ENCODE data around the gene LIPA. TPM values are rescaled to one million over a fixed set of nuclear protein-coding genes. Genes with fewer than 3 reads are reported as not detected.

Gene LIPA
- total and polyA plus RNA-seq, 7 donors, result 23.1 to 240 (median 35.3) TPM

DNA sequence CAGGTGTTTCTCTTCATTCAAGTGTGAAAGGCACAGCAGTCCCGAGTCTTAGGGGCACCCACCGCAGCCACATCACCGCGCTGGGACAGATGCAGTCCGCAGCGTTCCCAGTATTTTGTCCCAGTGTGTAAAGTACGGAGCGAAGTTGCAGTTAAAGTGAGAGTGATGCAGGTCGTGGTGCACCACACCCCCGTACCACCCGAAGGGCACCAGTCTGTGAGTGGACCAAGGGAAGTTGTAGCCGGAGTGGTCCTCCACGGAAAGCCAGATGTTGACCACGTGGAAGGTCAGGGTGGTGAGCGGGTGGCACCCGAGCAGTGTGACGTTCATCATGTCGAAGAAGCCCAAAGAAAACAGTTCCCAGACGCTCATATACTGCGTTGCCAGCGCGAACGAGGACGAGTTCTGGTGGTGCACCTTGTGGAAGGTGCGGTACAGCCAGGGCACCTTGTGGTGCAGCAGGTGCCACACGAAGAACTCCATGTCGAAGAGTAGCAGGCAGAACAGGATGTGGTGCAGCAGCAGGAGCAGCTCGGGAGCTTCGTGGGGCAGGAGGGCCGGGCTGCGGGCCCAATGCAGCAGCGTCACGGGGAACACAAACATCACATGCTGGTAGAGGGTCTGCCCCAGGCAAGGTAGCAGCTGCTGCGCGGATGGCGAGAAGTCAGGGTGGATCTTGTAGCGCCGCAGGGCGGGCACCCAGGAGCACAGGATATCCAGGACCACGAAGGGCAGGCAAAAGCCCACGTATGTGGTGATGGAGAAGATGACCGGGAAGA is 45.0 kb downstream of the LIPA start:
- peaks cover 4 to 52% (median 6%) of the 10 kb centered on the region in 3 donors for H3K27me3 ChIP-seq
- intact Hi-C loops (cut with DNase I), result no loop called here
- H3K27ac ChIP-seq, result peak overlapping the region; percentile 50 to 80 (median 63)
- H3K36me3 ChIP-seq, result no peaks in the 10 kb centered on the region
- peaks cover 0 to 20% (median 14%) of the 10 kb centered on the region in 4 donors for H3K4me1 ChIP-seq
- 4 to 11% methylated on average over 42 of the region's 42 CpGs for WGBS, 2 donors
- no peak for TF ChIP-seq EP300 (IDR thresholded peaks at IDR 0.05)
- peak overlapping the region; percentile 43 to 55 (median 46) for H3K4me3 ChIP-seq
- H3K9me3 ChIP-seq, result no peaks in the 10 kb centered on the region
- DNase-seq, result peak; percentile 74

GRCh38 chr10:89204621-89205185 is 46.9 kb downstream of the LIPA start:
- peaks cover 4 to 39% (median 6%) of the 10 kb centered on the region in 3 donors for H3K27me3 ChIP-seq
- no peaks in the 10 kb centered on the region for H3K36me3 ChIP-seq
- no peak overlapping the region for H3K4me3 ChIP-seq
- no peak for DNase-seq
- 55 to 57% methylated on average over 6 of the region's 6 CpGs for WGBS, 2 donors
- no peaks in the 10 kb centered on the region for H3K9me3 ChIP-seq
- intact Hi-C loops (cut with DNase I), result no loop called here
- TF ChIP-seq CTCF (IDR thresholded peaks at IDR 0.05), result no peak
- TF ChIP-seq POLR2AphosphoS5 (IDR thresholded peaks at IDR 0.05), result no peak
- TF ChIP-seq EP300 (IDR thresholded peaks at IDR 0.05), result no peak
- no peak overlapping the region for H3K27ac ChIP-seq
- peaks cover 0 to 20% (median 14%) of the 10 kb centered on the region in 4 donors for H3K4me1 ChIP-seq

- 83 to 89% methylated on average over 1 of the region's 1 CpG for WGBS, 2 donors
- intact Hi-C loops (cut with DNase I), result no loop called here
- Histone ChIP-seq H3K27me3 (peaks cover 2 to 26% (median 6%) of the 10 kb centered on the region in 3 donors), H3K4me1 (peaks cover 0 to 17% (median 13%) of the 10 kb centered on the region in 4 donors), H3K27ac (no peak overlapping the region), H3K9me3 (no peaks in the 10 kb centered on the region), H3K36me3 (no peaks in the 10 kb centered on the region), H3K4me3 (no peak overlapping the region)
- TF ChIP-seq POLR2A (IDR thresholded peaks at IDR 0.05) (no peak), EP300 (IDR thresholded peaks at IDR 0.05) (no peak), POLR2AphosphoS5 (IDR thresholded peaks at IDR 0.05) (no peak), CTCF (IDR thresholded peaks at IDR 0.05) (no peak)
- no peak for DNase-seq
Measured at GRCh38 chr10:89203237-89203636, 48.3 kb downstream of the LIPA start.

DNA sequence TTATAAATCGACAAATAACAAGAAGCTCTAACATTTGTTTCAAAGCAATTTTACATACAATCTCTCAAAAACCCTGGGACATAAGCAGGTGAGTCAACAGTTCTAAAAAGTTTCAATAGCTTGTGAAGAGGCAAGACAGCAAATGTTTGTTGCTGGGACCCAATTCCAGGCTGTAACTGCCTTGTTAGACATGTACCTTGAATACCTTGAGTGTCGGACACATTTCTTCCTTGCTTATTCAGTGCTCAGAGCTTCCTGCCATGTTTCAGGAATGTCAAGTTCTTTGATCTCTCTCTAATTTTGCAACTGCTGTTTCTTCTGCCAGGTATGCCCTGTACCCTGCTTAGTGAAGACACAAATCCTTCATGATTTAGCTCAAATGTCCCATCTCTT is 49.5 kb downstream of the LIPA start:
- no peak for TF ChIP-seq EP300 (IDR thresholded peaks at IDR 0.05)
- TF ChIP-seq CTCF (IDR thresholded peaks at IDR 0.05), result no peak
- no peak for TF ChIP-seq POLR2A (IDR thresholded peaks at IDR 0.05)
- TF ChIP-seq POLR2AphosphoS5 (IDR thresholded peaks at IDR 0.05), result no peak
- no peak for DNase-seq
- Histone ChIP-seq H3K9me3 (no peaks in the 10 kb centered on the region), H3K27me3 (peaks cover 0 to 20% (median 6%) of the 10 kb centered on the region in 3 donors), H3K4me1 (peaks cover 0 to 7% (median 6%) of the 10 kb centered on the region in 4 donors), H3K36me3 (no peaks in the 10 kb centered on the region), H3K4me3 (no peak overlapping the region), H3K27ac (no peak overlapping the region)
- 69 to 95% methylated on average over 2 of the region's 2 CpGs for WGBS, 2 donors
- intact Hi-C loops (cut with DNase I), result no loop called here

GRCh38 chr10:89201345-89202032 is 50.1 kb downstream of the LIPA start:
- no peak for DNase-seq
- intact Hi-C loops (cut with DNase I), result no loop called here
- Histone ChIP-seq H3K4me3 (no peak overlapping the region), H3K27ac (no peak overlapping the region), H3K27me3 (peaks cover 0 to 15% (median under 1%) of the 10 kb centered on the region in 3 donors), H3K4me1 (peaks cover 0 to 2% (median under 1%) of the 10 kb centered on the region in 4 donors), H3K36me3 (no peaks in the 10 kb centered on the region), H3K9me3 (no peaks in the 10 kb centered on the region)
- TF ChIP-seq POLR2AphosphoS5 (IDR thresholded peaks at IDR 0.05) (no peak), CTCF (IDR thresholded peaks at IDR 0.05) (no peak), EP300 (IDR thresholded peaks at IDR 0.05) (no peak), POLR2A (IDR thresholded peaks at IDR 0.05) (no peak)
- WGBS, 2 donors, result 73 to 77% methylated on average over 7 of the region's 7 CpGs
